ENCODE results near the gene MAPK8IP1.

The MAPK8IP1 gene

DNA sequence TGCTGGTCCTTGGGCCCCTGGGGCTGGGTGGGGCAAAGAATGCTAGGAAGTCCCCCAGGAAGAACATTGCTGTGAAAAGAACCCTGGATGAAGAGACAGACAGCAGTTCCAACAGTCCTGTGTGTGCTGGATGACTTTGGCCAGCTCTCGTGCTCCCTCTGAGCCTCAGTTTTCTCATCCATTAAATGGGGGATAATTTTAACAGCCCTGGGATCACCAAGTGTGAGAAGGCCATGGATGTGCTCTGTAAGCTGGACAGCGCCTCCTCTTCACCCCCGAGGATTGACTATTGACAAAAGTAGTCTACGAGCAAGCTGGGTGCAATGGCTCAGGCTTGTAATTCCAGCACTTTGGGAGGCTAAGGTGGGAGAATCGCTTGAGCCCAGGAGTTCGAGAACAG is 39.5 kb downstream of the MAPK8IP1 start:
- in situ Hi-C loops (cut with MboI; ENCODE audit: low sequenced_read_pairs, unreplicated experiment), result no loop called here
- TF ChIP-seq, protein P1, sequence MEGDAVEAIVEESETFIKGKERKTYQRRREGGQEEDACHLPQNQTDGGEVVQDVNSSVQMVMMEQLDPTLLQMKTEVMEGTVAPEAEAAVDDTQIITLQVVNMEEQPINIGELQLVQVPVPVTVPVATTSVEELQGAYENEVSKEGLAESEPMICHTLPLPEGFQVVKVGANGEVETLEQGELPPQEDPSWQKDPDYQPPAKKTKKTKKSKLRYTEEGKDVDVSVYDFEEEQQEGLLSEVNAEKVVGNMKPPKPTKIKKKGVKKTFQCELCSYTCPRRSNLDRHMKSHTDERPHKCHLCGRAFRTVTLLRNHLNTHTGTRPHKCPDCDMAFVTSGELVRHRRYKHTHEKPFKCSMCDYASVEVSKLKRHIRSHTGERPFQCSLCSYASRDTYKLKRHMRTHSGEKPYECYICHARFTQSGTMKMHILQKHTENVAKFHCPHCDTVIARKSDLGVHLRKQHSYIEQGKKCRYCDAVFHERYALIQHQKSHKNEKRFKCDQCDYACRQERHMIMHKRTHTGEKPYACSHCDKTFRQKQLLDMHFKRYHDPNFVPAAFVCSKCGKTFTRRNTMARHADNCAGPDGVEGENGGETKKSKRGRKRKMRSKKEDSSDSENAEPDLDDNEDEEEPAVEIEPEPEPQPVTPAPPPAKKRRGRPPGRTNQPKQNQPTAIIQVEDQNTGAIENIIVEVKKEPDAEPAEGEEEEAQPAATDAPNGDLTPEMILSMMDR (IDR thresholded peaks at IDR 0.05; ENCODE audit: borderline replicate concordance, control extremely low read depth, extremely low read depth, insufficient read depth, missing control alignments), result no peak
- no peak for DNase-seq (ENCODE audit: low spot score)

DNA sequence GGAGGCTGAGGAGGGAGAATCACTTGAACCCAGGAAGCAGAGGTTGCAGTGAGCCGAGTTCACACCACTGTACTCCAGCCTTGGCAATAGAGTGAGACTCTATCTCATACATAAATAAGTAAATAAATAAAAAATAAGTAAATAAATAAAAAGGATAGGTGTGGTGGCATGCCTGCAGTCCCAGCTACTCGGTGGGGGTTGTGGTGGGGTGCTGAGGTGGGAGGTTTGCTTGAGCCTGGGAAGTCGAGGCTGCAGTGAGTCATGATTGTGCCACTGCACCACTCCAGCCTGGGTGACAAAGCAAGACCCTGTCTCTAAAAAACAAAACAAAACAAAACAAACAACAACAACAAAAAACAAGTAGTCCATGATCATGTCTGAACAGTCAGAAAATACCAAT is 40.1 kb downstream of the MAPK8IP1 start:
- TF ChIP-seq, protein P1 (IDR thresholded peaks at IDR 0.05; ENCODE audit: borderline replicate concordance, control extremely low read depth, extremely low read depth, insufficient read depth, missing control alignments), result no peak
- in situ Hi-C loops (cut with MboI; ENCODE audit: low sequenced_read_pairs, unreplicated experiment), result no loop called here
- no peak for DNase-seq (ENCODE audit: low spot score)

DNA sequence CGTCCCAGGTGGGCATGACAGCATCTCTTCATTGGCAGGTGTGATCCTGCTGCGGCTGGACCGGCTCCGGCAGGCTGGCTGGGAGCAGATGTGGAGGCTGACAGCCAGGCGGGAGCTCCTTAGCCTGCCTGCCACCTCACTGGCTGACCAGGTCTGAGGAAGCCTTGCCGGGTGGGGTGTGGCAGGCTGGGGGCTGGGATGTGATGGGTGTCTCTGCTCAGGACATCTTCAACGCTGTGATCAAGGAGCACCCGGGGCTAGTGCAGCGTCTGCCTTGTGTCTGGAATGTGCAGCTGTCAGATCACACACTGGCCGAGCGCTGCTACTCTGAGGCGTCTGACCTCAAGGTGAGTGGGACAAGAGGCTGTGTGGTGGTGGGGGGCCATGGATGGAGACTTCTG is 40.5 kb downstream of the MAPK8IP1 start:
- in situ Hi-C loops (cut with MboI; ENCODE audit: low sequenced_read_pairs, unreplicated experiment), result no loop called here
- peak; percentile 14 for DNase-seq (ENCODE audit: low spot score)
- TF ChIP-seq, protein P1 (IDR thresholded peaks at IDR 0.05; ENCODE audit: borderline replicate concordance, control extremely low read depth, extremely low read depth, insufficient read depth, missing control alignments), result no peak

DNA sequence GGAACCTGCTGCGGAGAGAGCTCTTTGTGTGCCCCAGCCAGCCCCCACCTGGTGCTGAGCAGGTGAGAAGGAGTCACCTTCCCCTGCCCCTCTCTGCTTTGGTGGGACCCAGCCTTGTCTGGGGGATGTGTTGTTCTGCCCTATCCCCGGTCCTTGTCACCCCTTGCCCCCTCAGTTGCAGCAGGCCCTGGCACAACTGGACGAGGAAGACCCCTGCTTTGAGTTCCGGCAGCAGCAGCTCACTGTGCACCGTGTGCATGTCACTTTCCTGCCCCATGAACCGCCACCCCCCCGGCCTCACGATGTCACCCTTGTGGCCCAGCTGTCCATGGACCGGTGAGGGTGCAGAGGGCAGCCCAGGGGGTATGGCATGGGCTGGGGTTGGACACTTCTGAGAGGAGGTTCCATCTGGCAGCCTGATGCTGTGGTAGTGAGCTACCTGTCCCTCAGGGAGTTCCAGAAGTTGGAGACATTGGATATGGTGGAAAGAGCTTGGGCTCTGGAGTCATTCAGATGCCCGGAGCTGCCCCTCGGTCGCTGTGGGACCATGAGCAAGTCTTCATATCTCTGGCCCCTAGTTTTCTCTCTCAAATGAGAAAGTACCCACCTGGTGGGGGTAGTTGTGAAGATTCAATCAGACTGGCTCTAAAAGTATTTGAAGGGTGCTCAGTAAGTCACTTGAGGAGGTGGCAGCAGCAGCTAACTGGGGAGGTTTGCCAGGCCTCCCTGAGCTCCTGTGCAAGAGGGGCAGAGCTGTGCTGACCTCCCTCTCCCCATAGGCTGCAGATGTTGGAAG is 41.3 kb downstream of the MAPK8IP1 start:
- in situ Hi-C loops (cut with MboI; ENCODE audit: low sequenced_read_pairs, unreplicated experiment), result no loop called here
- TF ChIP-seq, protein P1 (IDR thresholded peaks at IDR 0.05; ENCODE audit: borderline replicate concordance, control extremely low read depth, extremely low read depth, insufficient read depth, missing control alignments), result no peak
- peak; percentile 15 for DNase-seq (ENCODE audit: low spot score)

DNA sequence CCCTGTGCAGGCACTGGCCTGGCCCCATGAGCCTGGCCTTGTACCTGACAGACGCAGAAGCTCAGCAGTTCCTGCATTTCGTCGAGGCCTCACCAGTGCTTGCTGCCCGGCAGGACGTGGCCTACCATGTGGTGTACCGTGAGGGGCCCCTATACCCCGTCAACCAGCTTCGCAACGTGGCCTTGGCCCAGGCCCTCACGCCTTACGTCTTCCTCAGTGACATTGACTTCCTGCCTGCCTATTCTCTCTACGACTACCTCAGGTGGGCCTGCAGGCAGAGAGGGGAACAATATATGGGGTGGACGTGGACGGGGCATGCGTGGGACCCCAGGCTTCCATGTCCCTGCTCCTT is 41.9 kb downstream of the MAPK8IP1 start:
- DNase-seq (ENCODE audit: low spot score), result peak; percentile 10
- in situ Hi-C loops (cut with MboI; ENCODE audit: low sequenced_read_pairs, unreplicated experiment), result no loop called here
- TF ChIP-seq, protein P1 (IDR thresholded peaks at IDR 0.05; ENCODE audit: borderline replicate concordance, control extremely low read depth, extremely low read depth, insufficient read depth, missing control alignments), result no peak

DNA sequence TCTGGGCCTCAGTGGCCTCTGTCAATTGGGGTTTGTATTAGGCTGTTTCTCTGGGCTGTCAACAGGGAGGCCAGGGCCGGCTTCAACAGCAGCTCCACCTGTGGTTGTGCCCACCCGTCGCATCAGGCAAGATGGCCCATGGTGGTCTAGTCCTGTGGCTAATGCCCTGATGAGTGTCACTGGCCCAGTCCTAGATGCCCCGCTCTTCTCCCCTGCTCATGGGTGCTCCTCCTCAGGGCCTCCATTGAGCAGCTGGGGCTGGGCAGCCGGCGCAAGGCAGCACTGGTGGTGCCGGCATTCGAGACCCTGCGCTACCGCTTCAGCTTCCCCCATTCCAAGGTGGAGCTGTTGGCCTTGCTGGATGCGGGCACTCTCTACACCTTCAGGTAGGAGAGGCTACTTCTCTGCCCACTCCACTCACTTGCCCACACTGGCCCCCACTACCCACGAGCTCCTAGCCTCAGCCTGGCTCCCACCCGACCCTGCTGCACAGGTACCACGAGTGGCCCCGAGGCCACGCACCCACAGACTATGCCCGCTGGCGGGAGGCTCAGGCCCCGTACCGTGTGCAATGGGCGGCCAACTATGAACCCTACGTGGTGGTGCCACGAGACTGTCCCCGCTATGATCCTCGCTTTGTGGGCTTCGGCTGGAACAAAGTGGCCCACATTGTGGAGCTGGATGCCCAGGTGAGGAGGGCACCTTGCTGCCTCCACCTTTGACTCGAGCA is 42.4 kb downstream of the MAPK8IP1 start:
- peak; percentile 33 for DNase-seq (ENCODE audit: low spot score)
- in situ Hi-C loops (cut with MboI; ENCODE audit: low sequenced_read_pairs, unreplicated experiment), result no loop called here
- TF ChIP-seq, protein P1 (IDR thresholded peaks at IDR 0.05; ENCODE audit: borderline replicate concordance, control extremely low read depth, extremely low read depth, insufficient read depth, missing control alignments), result no peak

Data from GM13976 (cell line).